ENCODE data around the gene LRCH1. TPM values are rescaled to one million over a fixed set of nuclear protein-coding genes. Genes with fewer than 3 reads are reported as not detected.
A peak's percentile ranks its signal among the peaks of the same experiment; 100 is the strongest.

LRCH1 gene
- total and polyA plus RNA-seq, 4 experiments from 2014 or later: 1.2 to 19.1 (median 12.1) TPM

DNA sequence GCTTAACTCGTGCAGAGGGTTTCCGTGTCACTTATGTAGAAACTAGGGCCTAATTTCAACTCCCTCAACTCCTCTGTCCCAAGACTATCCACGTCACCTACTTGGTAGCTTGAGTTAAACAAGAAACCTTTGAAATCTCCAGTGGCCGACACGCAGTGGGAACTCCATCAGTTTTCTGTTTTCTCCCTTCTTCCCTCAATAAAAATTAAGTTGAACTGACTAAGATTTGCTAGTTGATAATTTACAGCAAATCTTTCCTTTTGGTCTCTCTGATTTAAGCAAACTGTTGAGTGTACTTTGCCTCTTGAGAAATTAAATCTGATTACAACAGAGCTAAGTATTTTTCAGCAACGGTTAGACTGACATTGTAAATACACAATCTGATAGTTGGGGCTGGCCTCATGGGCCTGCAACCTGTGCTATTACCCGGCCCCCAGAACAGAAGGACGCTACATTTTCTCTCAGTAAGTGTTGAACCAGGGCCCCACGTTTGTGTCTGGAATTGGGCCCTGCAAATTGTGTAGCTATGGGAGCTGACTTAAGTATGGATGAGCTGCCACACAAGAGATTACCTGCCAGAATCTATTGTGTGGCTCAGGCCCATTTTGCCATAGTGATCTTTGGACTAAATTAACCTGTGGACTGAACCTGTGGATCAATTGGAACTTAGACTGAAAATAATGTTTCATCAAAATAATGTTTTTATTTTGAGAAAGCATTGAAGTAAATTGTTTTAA is 244.7 kb downstream of the LRCH1 start:
- peak overlapping the region; percentile 90 to 99 (median 98) for H3K4me3 Mint-ChIP-seq
- no peaks in the 10 kb centered on the region for H3K9me3 ChIP-seq (ENCODE audit: control insufficient read depth in 1 of 2, low read length in 2 of 2)
- H3K4me1 ChIP-seq (ENCODE audit: insufficient read depth, low read length): peaks cover 44% of the 10 kb centered on the region
- H3K27ac Mint-ChIP-seq: peak overlapping the region; percentile 93 to 99 (median 99)
- peaks cover 21 to 45% (median 36%) of the 10 kb centered on the region in 4 donors for H3K4me1 Mint-ChIP-seq
- H3K36me3 ChIP-seq (ENCODE audit: insufficient read depth, low read length): no peaks in the 10 kb centered on the region
- POLR2A ChIA-PET (ENCODE audit: partially characterized antibody): no interaction called here
- H3K36me3 Mint-ChIP-seq: peaks cover 5 to 11% of the 10 kb centered on the region in 2 donors
- H3K27me3 Mint-ChIP-seq: no peaks in the 10 kb centered on the region
- no peaks in the 10 kb centered on the region for H3K27me3 ChIP-seq (ENCODE audit: insufficient read depth, low read length)
- intact Hi-C loops (cut with micrococcal nuclease): loop anchor here (1.0 to 10.0 kb wide), 4 partner anchors 97 to 1883 kb away; partner anchors contain the start of gene ZC3H13
- peak overlapping the region; percentile 72 for H3K27ac ChIP-seq (ENCODE audit: low read depth, low read length)
- peak overlapping the region; percentile 84 to 89 for H3K4me3 ChIP-seq (ENCODE audit: low read length in 2 of 2)
- no peaks in the 10 kb centered on the region for H3K9me3 Mint-ChIP-seq
- DNase-seq: peak in 2 of 5 donors; percentile 1 to 2
- CTCF ChIA-PET (ENCODE audit: partially characterized antibody): interaction anchor here (0.8 to 1.0 kb wide), 2 partner anchors 9 to 246 kb away, joined by 3 to 4 read pairs; no protein-coding TSS in a partner anchor

- Mint-ChIP-seq H3K9me3 (no peaks in the 10 kb centered on the region), H3K27me3 (peaks cover 0 to 1% of the 10 kb centered on the region in 2 donors), H3K4me3 (peak overlapping the region in 2 of 8 donors; percentile 8 to 54), H3K4me1 (peaks cover 16 to 36% (median 27%) of the 10 kb centered on the region in 4 donors), H3K27ac (peak overlapping the region in 1 of 7 donors; percentile 11), H3K36me3 (peaks cover 0 to 11% of the 10 kb centered on the region in 2 donors)
- Histone ChIP-seq H3K4me1 (ENCODE audit: insufficient read depth, low read length) (peaks cover 32% of the 10 kb centered on the region), H3K4me3 (ENCODE audit: low read length in 2 of 2) (no peak overlapping the region), H3K27me3 (ENCODE audit: insufficient read depth, low read length) (no peaks in the 10 kb centered on the region), H3K27ac (ENCODE audit: low read depth, low read length) (no peak overlapping the region), H3K9me3 (ENCODE audit: control insufficient read depth in 1 of 2, low read length in 2 of 2) (no peaks in the 10 kb centered on the region), H3K36me3 (ENCODE audit: insufficient read depth, low read length) (no peaks in the 10 kb centered on the region)
- CTCF ChIA-PET (ENCODE audit: partially characterized antibody): no interaction called here
- intact Hi-C loops (cut with micrococcal nuclease): loop anchor here (5.0 to 10.0 kb wide), 2 partner anchors 747 to 1884 kb away; partner anchors contain the start of gene ZC3H13
- POLR2A ChIA-PET (ENCODE audit: partially characterized antibody): no interaction called here
- no peak for DNase-seq
Observed at GRCh38 chr13:46799139-46799538, 246.2 kb downstream of the LRCH1 start.

DNA sequence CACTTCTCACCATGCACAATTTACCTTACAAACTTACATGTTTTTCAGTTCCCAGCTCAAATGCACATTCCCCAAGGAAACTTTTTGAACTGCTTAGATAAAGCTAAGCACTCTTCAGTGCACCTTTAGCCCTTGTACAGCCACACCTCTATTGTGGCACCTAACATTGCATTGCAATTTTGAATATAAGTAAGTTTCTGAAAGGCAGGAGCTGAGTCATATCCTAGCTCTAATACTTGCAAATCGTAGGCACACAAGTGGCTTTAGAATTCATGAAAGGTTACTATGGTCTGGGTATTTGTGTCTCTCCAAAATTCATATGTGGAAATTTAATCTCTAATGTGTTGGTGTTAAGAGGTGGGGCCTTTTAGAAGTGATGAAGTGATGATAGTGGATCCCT is 248.9 kb downstream of the LRCH1 start:
- no peak overlapping the region for H3K27ac ChIP-seq (ENCODE audit: low read depth, low read length)
- no peaks in the 10 kb centered on the region for H3K9me3 ChIP-seq (ENCODE audit: control insufficient read depth in 1 of 2, low read length in 2 of 2)
- Mint-ChIP-seq H3K36me3 (peaks cover 0 to 5% of the 10 kb centered on the region in 2 donors), H3K4me3 (no peak overlapping the region), H3K27me3 (peaks cover 0 to 1% of the 10 kb centered on the region in 2 donors), H3K4me1 (peaks cover 2 to 11% (median 6%) of the 10 kb centered on the region in 4 donors), H3K27ac (no peak overlapping the region), H3K9me3 (no peaks in the 10 kb centered on the region)
- ChIA-PET POLR2A (ENCODE audit: partially characterized antibody) (no interaction called here), CTCF (ENCODE audit: partially characterized antibody) (no interaction called here)
- no peaks in the 10 kb centered on the region for H3K27me3 ChIP-seq (ENCODE audit: insufficient read depth, low read length)
- intact Hi-C loops (cut with micrococcal nuclease): no loop called here
- H3K4me1 ChIP-seq (ENCODE audit: insufficient read depth, low read length): peaks cover 9% of the 10 kb centered on the region
- H3K4me3 ChIP-seq (ENCODE audit: low read length in 2 of 2): no peak overlapping the region
- DNase-seq: no peak
- no peaks in the 10 kb centered on the region for H3K36me3 ChIP-seq (ENCODE audit: insufficient read depth, low read length)

Other genes with a start within 250 kb of the LRCH1 start
- gene RUBCNL, start 165.9 kb upstream of the LRCH1 start, total RNA-seq: not detected
- gene RUBCNL, start 165.9 kb upstream of the LRCH1 start, polyA plus RNA-seq: under 1 TPM; 0.30 to 0.60 TPM
- 10 to 100 TPM; 57.5 to 61.2 TPM for gene ESD, start 244.0 kb downstream of the LRCH1 start, total RNA-seq
- gene ESD, start 244.0 kb downstream of the LRCH1 start, polyA plus RNA-seq: 100 to 1,000 TPM; 129 to 136 TPM